Measurements from ENCODE around the gene KIF3A.
"Not testable (repeated sequence)": the region's sequence is repeated elsewhere in the genome, so short reads cannot be mapped to it uniquely, and the experiment has no call there.

DNA sequence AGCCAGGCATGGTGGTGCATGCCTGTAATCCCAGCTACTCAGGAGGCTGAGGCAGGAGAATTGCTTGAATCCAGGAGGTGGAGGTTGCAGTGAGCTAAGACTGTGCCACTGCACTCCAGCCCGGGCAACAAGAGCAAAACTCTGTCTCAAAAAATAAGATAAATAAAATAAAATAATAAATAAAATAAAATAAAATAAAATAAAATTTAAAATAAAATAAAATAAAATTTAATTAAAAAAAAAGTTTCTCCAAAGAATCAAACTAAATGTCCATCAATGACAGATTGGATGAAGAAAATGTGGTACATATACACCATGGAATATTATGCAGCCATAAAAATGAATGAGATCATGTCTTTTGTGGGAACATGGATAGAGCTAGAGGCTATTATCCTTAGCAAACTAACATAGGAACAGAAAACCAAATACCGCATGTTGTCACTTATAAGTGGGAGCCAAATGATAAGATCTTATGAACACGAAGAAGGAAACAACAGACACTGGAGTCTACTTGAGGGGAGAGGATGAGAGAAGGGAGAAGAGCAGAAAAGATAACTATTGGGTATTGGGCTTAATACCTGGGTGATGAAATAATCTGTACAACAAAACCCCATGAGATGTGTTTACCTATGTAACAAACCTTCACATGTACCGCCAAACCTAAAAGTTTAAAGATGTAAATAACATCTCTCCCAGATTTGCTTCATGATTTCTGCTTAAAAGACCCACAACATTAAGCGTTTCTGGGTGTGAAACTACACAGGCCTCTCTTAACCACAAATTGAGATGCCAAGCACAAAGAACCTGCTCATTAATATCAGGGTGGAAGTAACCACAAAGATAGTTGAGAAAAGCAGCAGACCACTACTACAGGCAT is 45.4 kb downstream of the KIF3A start:
- not testable (repeated sequence) for TF ChIP-seq EZH2phosphoT487 (IDR thresholded peaks at IDR 0.05)
- TF ChIP-seq, protein P1, sequence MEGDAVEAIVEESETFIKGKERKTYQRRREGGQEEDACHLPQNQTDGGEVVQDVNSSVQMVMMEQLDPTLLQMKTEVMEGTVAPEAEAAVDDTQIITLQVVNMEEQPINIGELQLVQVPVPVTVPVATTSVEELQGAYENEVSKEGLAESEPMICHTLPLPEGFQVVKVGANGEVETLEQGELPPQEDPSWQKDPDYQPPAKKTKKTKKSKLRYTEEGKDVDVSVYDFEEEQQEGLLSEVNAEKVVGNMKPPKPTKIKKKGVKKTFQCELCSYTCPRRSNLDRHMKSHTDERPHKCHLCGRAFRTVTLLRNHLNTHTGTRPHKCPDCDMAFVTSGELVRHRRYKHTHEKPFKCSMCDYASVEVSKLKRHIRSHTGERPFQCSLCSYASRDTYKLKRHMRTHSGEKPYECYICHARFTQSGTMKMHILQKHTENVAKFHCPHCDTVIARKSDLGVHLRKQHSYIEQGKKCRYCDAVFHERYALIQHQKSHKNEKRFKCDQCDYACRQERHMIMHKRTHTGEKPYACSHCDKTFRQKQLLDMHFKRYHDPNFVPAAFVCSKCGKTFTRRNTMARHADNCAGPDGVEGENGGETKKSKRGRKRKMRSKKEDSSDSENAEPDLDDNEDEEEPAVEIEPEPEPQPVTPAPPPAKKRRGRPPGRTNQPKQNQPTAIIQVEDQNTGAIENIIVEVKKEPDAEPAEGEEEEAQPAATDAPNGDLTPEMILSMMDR (IDR thresholded peaks at IDR 0.05) = not testable (repeated sequence)
